ENCODE data around the gene PHOX2B.

PHOX2B gene

DNA sequence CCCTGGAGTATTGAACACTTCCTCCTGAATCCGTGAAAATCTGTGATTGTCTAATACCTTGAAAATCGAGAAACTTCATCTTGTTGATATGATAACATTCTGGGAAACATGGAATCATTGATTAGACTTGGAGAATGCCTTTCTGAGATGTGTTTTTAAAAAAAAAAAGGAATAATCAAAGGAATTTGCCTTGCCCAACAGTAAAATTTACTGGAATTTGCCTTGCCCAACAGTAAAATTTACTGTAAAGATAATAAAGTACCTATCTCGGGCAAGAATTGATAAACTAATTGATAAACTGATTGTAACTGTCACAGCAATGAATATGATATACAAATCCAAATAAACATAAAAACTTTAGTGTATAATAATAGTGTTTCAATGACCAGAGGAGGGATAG lies 44.7 kb downstream of the PHOX2B start:
- peaks cover 8% of the 10 kb centered on the region for H3K27me3 Mint-ChIP-seq
- H3K9me3 Mint-ChIP-seq (ENCODE audit: low read depth): no peaks in the 10 kb centered on the region
- H3K27ac Mint-ChIP-seq: no peak overlapping the region
- H3K36me3 Mint-ChIP-seq: no peaks in the 10 kb centered on the region
- no peaks in the 10 kb centered on the region for H3K4me1 Mint-ChIP-seq (ENCODE audit: low read depth)
- H3K4me3 Mint-ChIP-seq: no peak overlapping the region

DNA sequence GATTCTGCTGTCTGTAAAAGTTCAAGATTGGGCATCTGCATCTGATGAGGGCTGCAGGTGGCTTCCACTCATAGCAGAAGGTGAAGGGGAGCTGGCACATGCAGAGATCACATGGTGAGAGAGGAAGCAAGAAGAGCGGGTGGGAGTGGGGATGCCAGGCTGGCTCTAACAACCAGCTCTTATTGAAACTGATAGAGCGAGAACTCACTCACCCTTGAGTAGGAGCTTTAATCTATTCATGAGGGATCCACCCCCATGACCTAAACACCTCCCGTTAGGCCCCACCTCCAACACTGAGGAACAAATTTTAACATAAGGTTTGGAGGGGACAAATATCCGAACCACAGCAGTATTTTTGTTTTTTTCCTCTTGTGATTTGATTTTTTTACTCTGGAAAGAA lies 45.8 kb downstream of the PHOX2B start:
- Mint-ChIP-seq H3K36me3 (no peaks in the 10 kb centered on the region), H3K27ac (no peak overlapping the region), H3K4me3 (no peak overlapping the region), H3K27me3 (peaks cover 11% of the 10 kb centered on the region), H3K9me3 (ENCODE audit: low read depth) (no peaks in the 10 kb centered on the region), H3K4me1 (ENCODE audit: low read depth) (no peaks in the 10 kb centered on the region)

DNA sequence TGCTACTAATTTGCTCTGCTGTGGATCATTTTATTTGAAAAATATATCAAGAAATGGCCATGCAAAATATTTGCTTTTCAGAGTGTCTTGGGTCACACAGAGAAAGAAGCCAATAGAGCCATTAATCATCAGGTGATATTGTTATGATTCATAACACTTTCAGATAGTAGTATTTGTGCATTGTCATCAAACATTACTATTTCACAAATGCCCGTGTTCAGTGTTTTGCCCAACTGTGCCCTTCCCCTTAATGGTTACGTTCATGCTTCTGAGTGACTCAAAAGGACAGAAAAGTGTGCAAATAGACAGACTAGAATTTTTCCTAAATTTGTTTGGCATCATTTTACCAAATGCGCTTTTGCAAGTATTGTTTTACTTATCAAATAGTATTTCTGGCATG lies 46.5 kb downstream of the PHOX2B start:
- Mint-ChIP-seq H3K4me1 (ENCODE audit: low read depth) (no peaks in the 10 kb centered on the region), H3K27me3 (peaks cover 11% of the 10 kb centered on the region), H3K4me3 (no peak overlapping the region), H3K27ac (no peak overlapping the region), H3K9me3 (ENCODE audit: low read depth) (no peaks in the 10 kb centered on the region), H3K36me3 (no peaks in the 10 kb centered on the region)

DNA sequence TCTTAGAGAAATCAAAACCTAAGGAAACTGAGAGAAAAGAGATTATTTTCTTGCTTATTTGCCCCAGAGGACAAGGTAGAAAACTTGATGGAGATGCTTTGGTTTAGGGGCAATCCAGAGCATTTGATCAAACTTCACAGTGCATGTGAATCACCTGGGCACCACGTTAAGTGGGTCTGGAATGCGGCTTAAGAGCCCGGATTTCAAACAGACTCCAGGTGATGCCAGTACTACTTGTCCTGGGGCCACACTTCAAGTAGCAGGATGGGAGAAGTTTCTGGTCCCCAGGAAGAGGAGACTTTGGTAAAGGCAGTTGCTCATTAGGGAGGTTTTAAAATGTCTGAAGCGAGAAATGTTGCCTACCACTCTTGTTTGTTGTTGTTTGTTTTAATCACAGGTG lies 51.8 kb downstream of the PHOX2B start:
- Mint-ChIP-seq H3K36me3 (no peaks in the 10 kb centered on the region), H3K9me3 (ENCODE audit: low read depth) (no peaks in the 10 kb centered on the region), H3K4me1 (ENCODE audit: low read depth) (no peaks in the 10 kb centered on the region), H3K27me3 (peaks cover 3% of the 10 kb centered on the region), H3K27ac (no peak overlapping the region), H3K4me3 (no peak overlapping the region)

DNA sequence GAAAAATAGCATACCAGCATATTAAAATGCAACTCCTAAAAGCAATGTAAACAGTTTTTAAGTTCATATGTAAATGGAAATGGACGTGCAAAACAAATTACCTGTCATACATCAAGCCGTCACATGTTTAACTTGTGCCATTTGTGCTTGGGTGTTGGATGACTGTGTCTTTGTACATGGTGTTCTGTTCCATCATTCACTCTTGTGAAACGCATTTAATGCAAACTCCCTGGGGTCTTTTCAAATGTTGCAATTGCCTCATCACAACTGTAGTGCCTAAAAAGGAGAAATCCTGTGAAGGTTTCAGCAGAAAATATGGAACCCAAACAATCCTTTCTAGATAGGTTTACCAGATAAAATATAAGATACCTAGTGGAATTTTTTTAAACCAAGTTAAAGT lies 52.4 kb downstream of the PHOX2B start:
- Mint-ChIP-seq H3K4me3 (no peak overlapping the region), H3K36me3 (no peaks in the 10 kb centered on the region), H3K27me3 (peaks cover 3% of the 10 kb centered on the region), H3K27ac (no peak overlapping the region), H3K9me3 (ENCODE audit: low read depth) (no peaks in the 10 kb centered on the region), H3K4me1 (ENCODE audit: low read depth) (no peaks in the 10 kb centered on the region)
